CD14-positive monocyte (primary cell): ENCODE results near the gene SLC1A2. TPM values are rescaled to one million over a fixed set of nuclear protein-coding genes. Genes with fewer than 3 reads are reported as not detected.

ENCODE experiments used
- DNase-seq, 3 donors: peaks; one replicate each; pipeline ENCODE4 v3.0.0-alpha.2; 2011 to 2022
- H2AFZ ChIP-seq: 2 replicates; pipeline ENCODE4 v1.6.0; 2012; ENCODE audit warnings: mild to moderate bottlenecking, low read depth, low read length, inconsistent platforms; ENCODE audit not compliant: insufficient read depth, poor library complexity, severe bottlenecking
- H3K27ac ChIP-seq, 2 donors: 1 replicate in 1 of 2; 2 replicates in 1 of 2; pipeline ENCODE4 v1.5.1; 2012 to 2013; ENCODE audit warnings: low read length in 2 of 2, control low read depth in 1 of 2, inconsistent platforms in 1 of 2, low read depth in 1 of 2, mild to moderate bottlenecking in 1 of 2
- H3K27me3 ChIP-seq, 2 donors: one replicate each; pipeline versions ENCODE4 v1.6.0 to v1.6.1; 2011 to 2013; ENCODE audit warnings: low read length in 2 of 2; ENCODE audit not compliant: control insufficient read depth in 2 of 2, insufficient read depth in 2 of 2
- H3K36me3 ChIP-seq, 2 donors: replicated peaks in 1 of 2; 1 replicate in 1 of 2; 2 replicates in 1 of 2; pipeline versions ENCODE4 v1.5.1 to v1.6.1; 2012 to 2013; ENCODE audit warnings: low read length in 2 of 2, control low read depth in 1 of 2, inconsistent platforms in 1 of 2, mild to moderate bottlenecking in 1 of 2; ENCODE audit not compliant: insufficient read depth in 2 of 2, control insufficient read depth in 1 of 2
- H3K4me1 ChIP-seq, 2 donors: 1 replicate in 1 of 2; 2 replicates in 1 of 2; pipeline versions ENCODE4 v1.5.1 to v1.6.1; 2012 to 2013; ENCODE audit warnings: low read length in 2 of 2, control low read depth in 1 of 2, inconsistent platforms in 1 of 2, mild to moderate bottlenecking in 1 of 2, moderate library complexity in 1 of 2; ENCODE audit not compliant: insufficient read depth in 2 of 2, control insufficient read depth in 1 of 2
- H3K4me2 ChIP-seq: replicated peaks from 2 replicates; pipeline ENCODE3; 2012; ENCODE audit warnings: low read length, moderate library complexity, mild to moderate bottlenecking; ENCODE audit not compliant: poor library complexity, severe bottlenecking; ENCODE audit errors: extremely low read depth
- H3K4me3 ChIP-seq, 3 experiments: fragments of 200-600 bp in 1 of 3; sonication (generic) in 1 of 3; replicated peaks in 1 of 3; 1 replicate in 2 of 3; 2 replicates in 1 of 3; pipeline ENCODE4 v1.5.1; 2011 to 2013; ENCODE audit warnings: low read length in 3 of 3, mild to moderate bottlenecking in 3 of 3, control low read depth in 2 of 3, low read depth in 2 of 3, inconsistent platforms in 1 of 3, moderate library complexity in 1 of 3
- H3K79me2 ChIP-seq: 2 replicates; pipeline ENCODE4 v1.6.0; 2012; ENCODE audit warnings: mild to moderate bottlenecking, control low read depth, inconsistent platforms, low read length, moderate library complexity; ENCODE audit not compliant: insufficient read depth
- H3K9ac ChIP-seq: 2 replicates; pipeline ENCODE4 v1.6.0; 2017; ENCODE audit warnings: low read length, mild to moderate bottlenecking; ENCODE audit not compliant: insufficient read depth, poor library complexity, severe bottlenecking
- H3K9me3 ChIP-seq, 2 donors: replicated peaks in 1 of 2; 1 replicate in 1 of 2; 2 replicates in 1 of 2; pipeline versions ENCODE4 v1.5.1 to v1.6.1; 2012 to 2013; ENCODE audit warnings: low read length in 2 of 2, control low read depth in 1 of 2; ENCODE audit not compliant: control insufficient read depth in 1 of 2, insufficient read depth in 1 of 2
- H4K20me1 ChIP-seq: 2 replicates; pipeline ENCODE4 v1.6.0; 2012; ENCODE audit warnings: mild to moderate bottlenecking, low read length, control low read depth, moderate library complexity; ENCODE audit not compliant: insufficient read depth
- H3K27ac Mint-ChIP-seq, 7 donors: one replicate each; pipeline ENCODE4 v1.8.0; 2020; ENCODE audit warnings: mild to moderate bottlenecking in 7 of 7, mixed read lengths in 7 of 7, moderate library complexity in 6 of 7, inconsistent platforms in 2 of 7
- H3K27me3 Mint-ChIP-seq, 3 donors: one replicate each; pipeline ENCODE4 v1.8.0; 2021 to 2022; ENCODE audit warnings: low read depth in 3 of 3, mild to moderate bottlenecking in 3 of 3, mixed read lengths in 3 of 3, moderate library complexity in 3 of 3, inconsistent platforms in 1 of 3
- H3K36me3 Mint-ChIP-seq, 2 donors: one replicate each; pipeline ENCODE4 v1.8.0; 2020; ENCODE audit warnings: mixed read lengths in 2 of 2, inconsistent platforms in 1 of 2, mild to moderate bottlenecking in 1 of 2
- H3K4me1 Mint-ChIP-seq: one replicate; pipeline ENCODE4 v1.8.0; 2020; ENCODE audit warnings: mild to moderate bottlenecking, mixed read lengths
- H3K4me3 Mint-ChIP-seq, 2 donors: one replicate each; pipeline ENCODE4 v1.8.0; 2020; ENCODE audit warnings: mild to moderate bottlenecking in 2 of 2, mixed read lengths in 2 of 2, moderate library complexity in 1 of 2
- H3K9me3 Mint-ChIP-seq, 7 donors: one replicate each; pipeline ENCODE4 v1.8.0; 2020 to 2022; ENCODE audit warnings: mixed read lengths in 7 of 7, mild to moderate bottlenecking in 6 of 7, moderate library complexity in 6 of 7, inconsistent platforms in 2 of 7
- WGBS: methylation state at CpG from one replicate; pipeline ENCODE4 v1.1.5; 2013; ENCODE audit warnings: missing lambda C conversion rate; ENCODE audit not compliant: insufficient coverage; 5-methylcytosine and 5-hydroxymethylcytosine counted together
- intact Hi-C, 2 donors: fragments of 100-400 bp; cut with micrococcal nuclease; formaldehyde crosslinking; loops; one replicate each; pipeline versions ENCODE4 v1.15.0 to v1.15.1; 2023
- polyA plus RNA-seq, 3 donors: library from polyadenylated mRNA; depleted of rRNA in 1 of 3; unstranded in 2 of 3; stranded (reverse) in 1 of 3; fragments of 300-500 nt in 2 of 3; fragments of >200 nt in 1 of 3; fragmentation: Illumina TruSeq in 2 of 3; gene quantifications; 1 replicate in 2 of 3; 2 replicates in 1 of 3; pipeline ENCODE4 v1.2.3, GENCODE V29; 2012 to 2021
- TF ChIP-seq, protein P1 (sequence below): fragments of 200-600 bp; IDR thresholded peaks from one replicate; pipeline ENCODE4 v1.8.0; 2022; ENCODE audit warnings: antibody characterized with exemption, mild to moderate bottlenecking

SLC1A2 gene
- polyA plus RNA-seq, 3 donors: 0.07 TPM; not detected in 2

DNA sequence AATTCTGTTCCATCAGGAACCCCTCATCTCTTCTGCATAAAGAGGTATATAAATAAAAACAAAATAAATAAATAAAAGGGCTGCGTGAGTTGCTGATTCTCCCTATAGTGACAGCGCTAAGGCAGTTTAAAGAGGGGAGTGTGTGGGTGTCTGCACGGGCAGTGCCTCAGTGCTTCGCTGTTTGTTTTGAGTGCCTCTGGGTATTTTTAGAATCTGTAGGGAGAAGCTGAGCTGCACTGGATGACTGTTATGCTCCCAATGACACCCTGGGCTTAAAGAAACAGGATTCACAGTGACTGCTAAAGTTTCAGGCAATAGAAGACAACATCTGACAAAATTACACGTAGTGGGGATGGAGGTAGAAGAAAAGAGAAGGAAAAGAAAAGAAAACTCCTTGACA is 38.8 kb downstream of the SLC1A2 start:
- H3K4me1 Mint-ChIP-seq: no peaks in the 10 kb centered on the region

DNA sequence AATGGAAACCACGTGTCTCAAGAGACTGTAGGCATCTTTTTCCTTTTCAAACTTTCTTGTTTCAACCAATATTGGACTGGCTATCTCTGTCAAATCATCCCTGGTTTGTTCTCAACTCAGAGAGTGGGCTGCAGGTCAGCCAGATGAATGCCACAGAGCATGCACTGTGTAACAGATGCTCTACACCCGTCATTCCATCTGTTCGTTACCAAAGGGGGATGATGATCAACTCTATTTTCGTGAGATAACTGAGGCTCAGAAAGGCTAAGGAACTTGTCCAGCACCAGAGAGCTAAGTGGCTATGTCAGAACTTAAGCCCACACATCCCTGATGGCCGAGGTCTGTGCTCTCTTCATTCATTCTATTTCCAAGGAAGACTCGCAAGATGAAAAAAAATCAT is 42.1 kb downstream of the SLC1A2 start:
- intact Hi-C loops: no loop called here
- WGBS: 93% methylated on average over 6 of the region's 6 CpGs

More for the DNA sequence above, 38.8 kb downstream of the SLC1A2 start:
- TF ChIP-seq, protein P1, sequence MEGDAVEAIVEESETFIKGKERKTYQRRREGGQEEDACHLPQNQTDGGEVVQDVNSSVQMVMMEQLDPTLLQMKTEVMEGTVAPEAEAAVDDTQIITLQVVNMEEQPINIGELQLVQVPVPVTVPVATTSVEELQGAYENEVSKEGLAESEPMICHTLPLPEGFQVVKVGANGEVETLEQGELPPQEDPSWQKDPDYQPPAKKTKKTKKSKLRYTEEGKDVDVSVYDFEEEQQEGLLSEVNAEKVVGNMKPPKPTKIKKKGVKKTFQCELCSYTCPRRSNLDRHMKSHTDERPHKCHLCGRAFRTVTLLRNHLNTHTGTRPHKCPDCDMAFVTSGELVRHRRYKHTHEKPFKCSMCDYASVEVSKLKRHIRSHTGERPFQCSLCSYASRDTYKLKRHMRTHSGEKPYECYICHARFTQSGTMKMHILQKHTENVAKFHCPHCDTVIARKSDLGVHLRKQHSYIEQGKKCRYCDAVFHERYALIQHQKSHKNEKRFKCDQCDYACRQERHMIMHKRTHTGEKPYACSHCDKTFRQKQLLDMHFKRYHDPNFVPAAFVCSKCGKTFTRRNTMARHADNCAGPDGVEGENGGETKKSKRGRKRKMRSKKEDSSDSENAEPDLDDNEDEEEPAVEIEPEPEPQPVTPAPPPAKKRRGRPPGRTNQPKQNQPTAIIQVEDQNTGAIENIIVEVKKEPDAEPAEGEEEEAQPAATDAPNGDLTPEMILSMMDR: no peak
- Histone ChIP-seq H3K4me2 (no peak overlapping the region), H2AFZ (no peak overlapping the region), H3K4me3 (no peak overlapping the region), H3K36me3 (no peaks in the 10 kb centered on the region), H3K79me2 (no peaks in the 10 kb centered on the region), H4K20me1 (no peaks in the 10 kb centered on the region), H3K27ac (no peak overlapping the region), H3K4me1 (no peaks in the 10 kb centered on the region), H3K9ac (no peak overlapping the region), H3K9me3 (no peaks in the 10 kb centered on the region), H3K27me3 (no peaks in the 10 kb centered on the region)
- no peak for DNase-seq
- Mint-ChIP-seq H3K27ac (no peak overlapping the region), H3K36me3 (no peaks in the 10 kb centered on the region), H3K27me3 (peaks cover 3 to 6% (median 3%) of the 10 kb centered on the region in 3 donors), H3K9me3 (no peaks in the 10 kb centered on the region), H3K4me3 (no peak overlapping the region)
- intact Hi-C loops: loop anchor here (10.0 kb wide), 2 partner anchors 206 to 236 kb away; no protein-coding TSS in a partner anchor
- WGBS: 94% methylated on average over 3 of the region's 5 CpGs

More for the DNA sequence above, 42.1 kb downstream of the SLC1A2 start:
- no peak for DNase-seq
- no peaks in the 10 kb centered on the region for H3K79me2 ChIP-seq
- no peaks in the 10 kb centered on the region for H4K20me1 ChIP-seq
- no peaks in the 10 kb centered on the region for H3K4me1 ChIP-seq
- H2AFZ ChIP-seq: no peak overlapping the region
- TF ChIP-seq, protein P1: no peak
- H3K9me3 ChIP-seq: no peaks in the 10 kb centered on the region
- no peak overlapping the region for H3K27ac Mint-ChIP-seq
- H3K27ac ChIP-seq: no peak overlapping the region
- no peak overlapping the region for H3K4me2 ChIP-seq
- peaks cover 2 to 6% (median 5%) of the 10 kb centered on the region in 3 donors for H3K27me3 Mint-ChIP-seq
- H3K9ac ChIP-seq: no peak overlapping the region
- H3K9me3 Mint-ChIP-seq: no peaks in the 10 kb centered on the region
- no peaks in the 10 kb centered on the region for H3K27me3 ChIP-seq
- H3K36me3 ChIP-seq: no peaks in the 10 kb centered on the region
- H3K4me3 Mint-ChIP-seq: no peak overlapping the region
- H3K36me3 Mint-ChIP-seq: no peaks in the 10 kb centered on the region
- no peak overlapping the region for H3K4me3 ChIP-seq
- H3K4me1 Mint-ChIP-seq: peaks cover 3% of the 10 kb centered on the region
